Gastrocnemius medialis (tissue), 4 donors: ENCODE measurements around the gene BRF1.

Source experiments
- CTCF ChIP-seq, 5 experiments: fragments of 450-650 bp in 3 of 5; fragments of 200-600 bp in 2 of 5; sonication (generic) in 2 of 5; IDR thresholded peaks in 4 of 5; conservative IDR thresholded peaks in 1 of 5; 1 replicate in 4 of 5; 2 replicates in 1 of 5; pipeline ENCODE4 v1.5.1; 2016 to 2019; ENCODE audit warnings: antibody characterized with exemption in 5 of 5, mild to moderate bottlenecking in 3 of 5, moderate library complexity in 3 of 5
- POLR2A ChIP-seq, 2 donors: fragments of 450-650 bp; IDR thresholded peaks; one replicate each; pipeline ENCODE4 v1.6.1; 2017; ENCODE audit warnings: antibody characterized with exemption in 2 of 2, mild to moderate bottlenecking in 2 of 2, moderate library complexity in 2 of 2

- TF ChIP-seq CTCF (IDR thresholded peaks at IDR 0.05 in 4 of 5, conservative IDR thresholded peaks at IDR 0.05 in 1 of 5) (no peak), POLR2A (IDR thresholded peaks at IDR 0.05) (no peak)
Observed at GRCh38 chr14:105250008-105250366, 50.8 kb downstream of the BRF1 start.
